ACC112 (cell line): Measurements from ENCODE around the gene CDR2.

Experiments
- H2AFZ ChIP-seq: fragments of 200-600 bp; sonication (generic); one replicate; pipeline ENCODE4 v1.6.0; 2017; ENCODE audit warnings: antibody characterized with exemption, low read length; ENCODE audit not compliant: unreplicated experiment
- H3K27ac ChIP-seq: fragments of 200-600 bp; sonication (generic); 2 replicates; pipeline ENCODE4 v1.5.1; 2014; ENCODE audit warnings: low read depth, mild to moderate bottlenecking, antibody characterized with exemption, low read length, moderate library complexity
- H3K27me3 ChIP-seq: fragments of 200-600 bp; sonication (generic); 2 replicates; pipeline ENCODE4 v1.6.1; 2014; ENCODE audit warnings: mild to moderate bottlenecking, antibody characterized with exemption, low read length, moderate library complexity, mixed read lengths; ENCODE audit not compliant: insufficient read depth
- H3K36me3 ChIP-seq: fragments of 200-600 bp; sonication (generic); 2 replicates; pipeline ENCODE4 v1.6.1; 2016; ENCODE audit warnings: mild to moderate bottlenecking, antibody characterized with exemption, low read length, moderate library complexity, mixed read lengths; ENCODE audit not compliant: insufficient read depth
- H3K4me1 ChIP-seq: fragments of 200-600 bp; sonication (generic); one replicate; pipeline ENCODE4 v1.6.1; 2016; ENCODE audit warnings: low read length, mixed read lengths; ENCODE audit not compliant: insufficient read depth, unreplicated experiment, control insufficient read depth
- H3K4me3 ChIP-seq: fragments of 200-600 bp; sonication (generic); 2 replicates; pipeline ENCODE4 v1.5.1; 2014; ENCODE audit warnings: mild to moderate bottlenecking, low read depth, low read length
- H3K79me2 ChIP-seq: fragments of 200-600 bp; sonication (generic); one replicate; pipeline ENCODE4 v1.6.0; 2016; ENCODE audit warnings: low read length; ENCODE audit not compliant: control insufficient read depth, unreplicated experiment, insufficient read depth

CDR2 gene

GRCh38 chr16:22323959-22324786 lies 50.2 kb downstream of the CDR2 start:
- Histone ChIP-seq H3K4me1 (no peaks in the 10 kb centered on the region), H3K79me2 (no peaks in the 10 kb centered on the region), H3K36me3 (0 out of 2 replicates have a peak, but pooled peaks cover 4% of the 10 kb centered on the region), H3K27me3 (no peaks in the 10 kb centered on the region), H3K27ac (no peak overlapping the region), H2AFZ (no peak overlapping the region), H3K4me3 (no peak overlapping the region)

GRCh38 chr16:22323173-22323958 lies 51.1 kb downstream of the CDR2 start:
- H3K4me3 ChIP-seq, result no peak overlapping the region
- H3K27ac ChIP-seq, result no peak overlapping the region
- no peaks in the 10 kb centered on the region for H3K4me1 ChIP-seq
- H3K36me3 ChIP-seq, result 0 out of 2 replicates have a peak, but pooled peaks cover 4% of the 10 kb centered on the region
- no peak overlapping the region for H2AFZ ChIP-seq
- no peaks in the 10 kb centered on the region for H3K79me2 ChIP-seq
- H3K27me3 ChIP-seq, result no peaks in the 10 kb centered on the region

GRCh38 chr16:22322741-22323140 lies 51.7 kb downstream of the CDR2 start:
- Histone ChIP-seq H2AFZ (no peak overlapping the region), H3K27ac (no peak overlapping the region), H3K79me2 (no peaks in the 10 kb centered on the region), H3K36me3 (0 out of 2 replicates have a peak, but pooled peaks cover 4% of the 10 kb centered on the region), H3K27me3 (no peaks in the 10 kb centered on the region), H3K4me1 (no peaks in the 10 kb centered on the region), H3K4me3 (no peak overlapping the region)

- Histone ChIP-seq H3K27ac (no peak overlapping the region), H3K27me3 (no peaks in the 10 kb centered on the region), H3K4me1 (no peaks in the 10 kb centered on the region), H3K4me3 (no peak overlapping the region), H3K36me3 (0 out of 2 replicates have a peak, but pooled peaks cover 4% of the 10 kb centered on the region), H2AFZ (no peak overlapping the region), H3K79me2 (no peaks in the 10 kb centered on the region)
Observed at GRCh38 chr16:22322021-22322471, 52.4 kb downstream of the CDR2 start.

GRCh38 chr16:22321340-22322001 lies 52.9 kb downstream of the CDR2 start:
- H3K4me1 ChIP-seq, result no peaks in the 10 kb centered on the region
- H3K79me2 ChIP-seq, result no peaks in the 10 kb centered on the region
- 0 out of 2 replicates have a peak, but pooled peaks cover 2% of the 10 kb centered on the region for H3K36me3 ChIP-seq
- H3K27me3 ChIP-seq, result no peaks in the 10 kb centered on the region
- H2AFZ ChIP-seq, result no peak overlapping the region
- no peak overlapping the region for H3K27ac ChIP-seq
- H3K4me3 ChIP-seq, result no peak overlapping the region

GRCh38 chr16:22320572-22321339 lies 53.7 kb downstream of the CDR2 start:
- H3K36me3 ChIP-seq, result no peaks in the 10 kb centered on the region
- H3K4me1 ChIP-seq, result no peaks in the 10 kb centered on the region
- no peaks in the 10 kb centered on the region for H3K27me3 ChIP-seq
- no peak overlapping the region for H3K27ac ChIP-seq
- H3K4me3 ChIP-seq, result no peak overlapping the region
- H3K79me2 ChIP-seq, result no peaks in the 10 kb centered on the region
- no peak overlapping the region for H2AFZ ChIP-seq

GRCh38 chr16:22318690-22319358 lies 55.6 kb downstream of the CDR2 start:
- no peaks in the 10 kb centered on the region for H3K27me3 ChIP-seq
- no peak overlapping the region for H3K27ac ChIP-seq
- no peaks in the 10 kb centered on the region for H3K36me3 ChIP-seq
- H3K4me3 ChIP-seq, result no peak overlapping the region
- no peak overlapping the region for H2AFZ ChIP-seq
- no peaks in the 10 kb centered on the region for H3K4me1 ChIP-seq
- no peaks in the 10 kb centered on the region for H3K79me2 ChIP-seq

- Histone ChIP-seq H3K27me3 (no peaks in the 10 kb centered on the region), H3K79me2 (no peaks in the 10 kb centered on the region), H3K4me1 (no peaks in the 10 kb centered on the region), H3K4me3 (no peak overlapping the region), H2AFZ (no peak overlapping the region), H3K36me3 (no peaks in the 10 kb centered on the region), H3K27ac (no peak overlapping the region)
Observed at GRCh38 chr16:22317625-22318024, 56.8 kb downstream of the CDR2 start.

- Histone ChIP-seq H3K4me3 (no peak overlapping the region), H3K36me3 (no peaks in the 10 kb centered on the region), H3K4me1 (no peaks in the 10 kb centered on the region), H3K27me3 (no peaks in the 10 kb centered on the region), H3K27ac (no peak overlapping the region), H3K79me2 (no peaks in the 10 kb centered on the region), H2AFZ (no peak overlapping the region)
Observed at GRCh38 chr16:22317001-22317530, 57.4 kb downstream of the CDR2 start.
